ENCODE results near the gene SPNS2. TPM values are rescaled to one million over a fixed set of nuclear protein-coding genes. Genes with fewer than 3 reads are reported as not detected.

The SPNS2 gene
- polyA plus RNA-seq, 1 of the 3 experiments (the other 2 are of a cell fraction): 0.08 TPM

DNA sequence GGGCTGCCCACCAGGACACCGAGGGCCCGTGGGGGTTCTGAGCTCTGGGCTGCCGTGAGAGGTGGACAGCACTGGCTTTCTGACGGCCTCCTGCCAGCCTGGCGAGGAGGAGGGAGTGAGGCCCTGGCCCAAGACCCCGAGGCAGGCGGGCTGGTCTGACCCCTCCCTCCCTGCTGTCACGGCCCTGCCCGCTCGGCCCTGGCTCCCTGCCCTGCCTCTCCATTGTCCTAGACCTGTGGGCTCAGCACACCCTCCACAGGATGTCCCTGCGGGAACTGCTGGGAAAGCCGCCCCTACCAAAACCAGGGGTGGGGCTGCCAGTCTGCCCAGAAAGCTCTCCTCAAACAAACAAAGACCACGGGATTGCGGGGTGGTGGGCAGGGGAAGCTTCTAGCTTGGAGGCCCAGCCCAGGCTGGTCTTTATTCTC lies 20.7 kb downstream of the SPNS2 start:
- no peaks in the 10 kb centered on the region for H3K9me2 ChIP-seq
- no peak overlapping the region for H2AFZ ChIP-seq (ENCODE audit: low read depth)
- ChIA-PET POLR2A (interaction anchor here (0.7 kb wide), 1 partner anchor 33 kb away, joined by 3 read pairs; no protein-coding TSS in a partner anchor), CTCF (interaction anchor here (1.0 to 1.1 kb wide), 3 partner anchors 9 to 108 kb away, joined by 3 to 5 read pairs (median 4); no protein-coding TSS in a partner anchor)
- no peaks in the 10 kb centered on the region for H3K27me3 ChIP-seq (ENCODE audit: insufficient read depth)
- H3K4me1 ChIP-seq (ENCODE audit: control insufficient read depth in 1 of 2, insufficient read depth in 2 of 2, low read depth in 1 of 2, low read length in 1 of 2): no peaks in the 10 kb centered on the region; a peak in 1 of 4 replicates
- H3K36me3 ChIP-seq (replicated peaks in 1 of 2; ENCODE audit: control insufficient read depth in 1 of 2, insufficient read depth in 2 of 2, low read length in 1 of 2): no peaks in the 10 kb centered on the region
- no peaks in the 10 kb centered on the region for H4K20me1 ChIP-seq (ENCODE audit: insufficient read depth)
- H3K79me2 ChIP-seq (ENCODE audit: insufficient read depth): no peaks in the 10 kb centered on the region
- WGBS (ENCODE audit: low lambda C conversion rate): 87% methylated on average over 4 of the region's 14 CpGs
- H3K9me3 ChIP-seq: no peaks in the 10 kb centered on the region
- H3F3A ChIP-seq (replicated peaks; ENCODE audit: insufficient read depth): no peaks in the 10 kb centered on the region
- H3K4me2 ChIP-seq: no peak overlapping the region
- no peak overlapping the region for H3K4me3 ChIP-seq (ENCODE audit: low read depth in 2 of 2, low read length in 1 of 2)
- H3K27ac ChIP-seq (ENCODE audit: low read depth in 2 of 2, low read length in 1 of 2): no peak overlapping the region
- DNase-seq: no peak
- no peak for TF ChIP-seq TEAD4 (IDR thresholded peaks at IDR 0.05; ENCODE audit: borderline replicate concordance, insufficient read depth)
- no peak overlapping the region for H3K9ac ChIP-seq

DNA sequence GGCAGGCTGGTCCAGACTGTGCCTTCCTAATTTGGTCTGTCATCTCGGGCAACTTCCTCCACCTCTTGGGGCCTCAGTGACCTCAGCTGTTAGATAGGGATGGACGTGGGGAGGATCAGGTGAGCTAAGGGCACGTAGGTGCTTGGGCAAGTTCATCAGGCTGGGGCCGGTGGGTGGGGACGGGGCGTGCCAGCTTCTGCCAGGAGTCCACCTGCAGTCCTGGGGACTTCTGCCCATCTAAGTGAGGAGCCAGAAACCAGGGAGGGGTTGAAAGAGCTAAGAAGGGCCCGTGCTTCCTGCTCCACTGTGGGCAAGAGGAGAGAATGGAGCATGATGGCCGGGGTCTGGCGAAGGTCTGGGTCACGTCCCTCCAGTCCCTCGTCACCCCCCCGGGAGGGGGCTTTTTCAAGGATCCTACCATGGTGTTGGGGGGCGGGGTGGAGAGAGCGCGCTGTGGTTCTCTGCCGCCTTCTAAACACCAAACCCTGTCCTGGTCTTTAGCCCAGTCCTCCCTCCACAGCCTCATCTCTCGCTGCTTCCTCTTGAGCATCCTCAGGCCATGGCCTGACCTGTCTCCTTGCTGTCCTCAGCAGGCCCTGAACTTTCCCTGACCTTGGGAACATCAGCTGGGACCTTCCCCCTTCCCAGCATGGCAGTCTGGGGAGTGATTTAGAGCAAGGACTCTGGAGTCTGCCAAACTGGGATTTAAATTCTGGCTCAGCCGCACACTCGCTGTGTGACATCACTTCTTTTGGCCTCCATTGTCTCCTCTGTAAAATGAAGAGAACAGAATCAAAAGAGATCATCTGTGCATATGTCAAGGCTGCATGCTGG lies 21.6 kb downstream of the SPNS2 start:
- no peaks in the 10 kb centered on the region for H3K9me2 ChIP-seq
- no peaks in the 10 kb centered on the region for H3K36me3 ChIP-seq (replicated peaks in 1 of 2; ENCODE audit: control insufficient read depth in 1 of 2, insufficient read depth in 2 of 2, low read length in 1 of 2)
- no peak overlapping the region for H3K4me3 ChIP-seq (ENCODE audit: low read depth in 2 of 2, low read length in 1 of 2)
- H3K4me2 ChIP-seq: no peak overlapping the region
- ChIA-PET POLR2A (no interaction called here), CTCF (no interaction called here)
- TF ChIP-seq TCF12 (IDR thresholded peaks at IDR 0.05) (no peak), GATA2 (CRISPR knock-in tag; IDR thresholded peaks at IDR 0.05) (no peak), SMC3 (IDR thresholded peaks at IDR 0.05; ENCODE audit: low read depth, low read length) (no peak), USF1 (IDR thresholded peaks at IDR 0.05; ENCODE audit: borderline replicate concordance, low read depth) (no peak), IRF3 (IDR thresholded peaks at IDR 0.05; ENCODE audit: low read depth, low read length) (no peak), RXRA (IDR thresholded peaks at IDR 0.05; ENCODE audit: borderline replicate concordance, low read depth) (no peak), NRF1 (IDR thresholded peaks at IDR 0.05; ENCODE audit: low read depth, low read length) (no peak)
- TF ChIP-seq, protein P1, sequence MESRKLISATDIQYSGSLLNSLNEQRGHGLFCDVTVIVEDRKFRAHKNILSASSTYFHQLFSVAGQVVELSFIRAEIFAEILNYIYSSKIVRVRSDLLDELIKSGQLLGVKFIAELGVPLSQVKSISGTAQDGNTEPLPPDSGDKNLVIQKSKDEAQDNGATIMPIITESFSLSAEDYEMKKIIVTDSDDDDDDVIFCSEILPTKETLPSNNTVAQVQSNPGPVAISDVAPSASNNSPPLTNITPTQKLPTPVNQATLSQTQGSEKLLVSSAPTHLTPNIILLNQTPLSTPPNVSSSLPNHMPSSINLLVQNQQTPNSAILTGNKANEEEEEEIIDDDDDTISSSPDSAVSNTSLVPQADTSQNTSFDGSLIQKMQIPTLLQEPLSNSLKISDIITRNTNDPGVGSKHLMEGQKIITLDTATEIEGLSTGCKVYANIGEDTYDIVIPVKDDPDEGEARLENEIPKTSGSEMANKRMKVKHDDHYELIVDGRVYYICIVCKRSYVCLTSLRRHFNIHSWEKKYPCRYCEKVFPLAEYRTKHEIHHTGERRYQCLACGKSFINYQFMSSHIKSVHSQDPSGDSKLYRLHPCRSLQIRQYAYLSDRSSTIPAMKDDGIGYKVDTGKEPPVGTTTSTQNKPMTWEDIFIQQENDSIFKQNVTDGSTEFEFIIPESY (IDR thresholded peaks at IDR 0.05; ENCODE audit: borderline replicate concordance, low read depth): no peak
- no peaks in the 10 kb centered on the region; a peak in 1 of 4 replicates for H3K4me1 ChIP-seq (ENCODE audit: control insufficient read depth in 1 of 2, insufficient read depth in 2 of 2, low read depth in 1 of 2, low read length in 1 of 2)
- H3K27ac ChIP-seq (ENCODE audit: low read depth in 2 of 2, low read length in 1 of 2): no peak overlapping the region
- H3K9ac ChIP-seq: no peak overlapping the region
- no peaks in the 10 kb centered on the region for H3K27me3 ChIP-seq (ENCODE audit: insufficient read depth)
- no peaks in the 10 kb centered on the region for H3K9me3 ChIP-seq
- 82% methylated on average over 14 of the region's 19 CpGs for WGBS (ENCODE audit: low lambda C conversion rate)
- no peaks in the 10 kb centered on the region for H4K20me1 ChIP-seq (ENCODE audit: insufficient read depth)
- no peaks in the 10 kb centered on the region for H3K79me2 ChIP-seq (ENCODE audit: insufficient read depth)
- no peak overlapping the region for H2AFZ ChIP-seq (ENCODE audit: low read depth)
- no peak for DNase-seq
- H3F3A ChIP-seq (replicated peaks; ENCODE audit: insufficient read depth): no peaks in the 10 kb centered on the region

All from SK-N-SH (cell line).